Measurements from ENCODE around the gene FHIT.
"Not testable (repeated sequence)": the region's sequence is repeated elsewhere in the genome, so short reads cannot be mapped to it uniquely, and the experiment has no call there.

The FHIT gene

DNA sequence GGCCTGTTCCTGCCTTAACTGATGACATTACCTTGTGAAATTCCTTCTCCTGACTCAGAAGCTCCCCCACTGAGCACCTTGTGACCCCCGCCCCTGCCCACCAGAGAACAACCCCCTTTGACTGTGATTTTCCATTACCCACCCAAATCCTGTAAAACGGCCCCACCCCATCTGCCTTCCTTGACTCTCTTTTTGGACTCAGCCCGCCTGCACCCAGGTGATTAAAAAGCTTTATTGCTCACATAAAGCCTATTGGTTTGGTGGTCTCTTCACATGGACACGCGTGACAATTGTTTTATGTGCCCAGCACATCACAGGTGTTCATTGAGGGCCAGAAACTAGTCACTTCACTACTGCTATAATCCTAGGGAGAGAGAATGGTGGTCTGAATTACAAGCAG lies 1448.8 kb downstream of the FHIT start:
- not testable (repeated sequence) for H3K27ac ChIP-seq, H3K4me3 ChIP-seq

DNA sequence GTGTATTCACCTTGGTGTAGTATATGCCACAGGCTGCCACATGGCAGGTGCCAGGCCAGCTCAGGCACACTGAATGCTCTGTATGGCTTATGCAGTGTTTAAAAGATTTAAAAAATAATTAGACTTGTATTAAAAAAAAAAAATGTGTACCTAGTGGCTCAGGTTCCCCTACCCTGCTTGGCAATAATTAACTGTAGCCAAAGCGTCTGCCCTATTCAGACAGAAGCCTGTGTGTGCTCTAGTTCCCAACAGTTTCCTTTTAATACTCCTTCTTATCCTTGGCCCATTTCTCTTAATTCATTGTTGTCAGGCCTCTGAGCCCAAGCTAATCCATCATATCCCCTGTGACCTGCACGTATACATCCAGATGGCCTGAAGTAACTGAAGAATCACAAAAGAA lies 1449.2 kb downstream of the FHIT start:
- H3K27ac ChIP-seq: no peak overlapping the region
- no peak overlapping the region for H3K4me3 ChIP-seq

GRCh38 chr3:59800481-59800880 lies 1450.8 kb downstream of the FHIT start:
- Histone ChIP-seq H3K4me3 (no peak overlapping the region), H3K27ac (no peak overlapping the region)

GRCh38 chr3:59798372-59799086 lies 1452.7 kb downstream of the FHIT start:
- Histone ChIP-seq H3K27ac (no peak overlapping the region), H3K4me3 (no peak overlapping the region)

GRCh38 chr3:59797533-59797932 lies 1453.7 kb downstream of the FHIT start:
- no peak overlapping the region for H3K4me3 ChIP-seq

DNA sequence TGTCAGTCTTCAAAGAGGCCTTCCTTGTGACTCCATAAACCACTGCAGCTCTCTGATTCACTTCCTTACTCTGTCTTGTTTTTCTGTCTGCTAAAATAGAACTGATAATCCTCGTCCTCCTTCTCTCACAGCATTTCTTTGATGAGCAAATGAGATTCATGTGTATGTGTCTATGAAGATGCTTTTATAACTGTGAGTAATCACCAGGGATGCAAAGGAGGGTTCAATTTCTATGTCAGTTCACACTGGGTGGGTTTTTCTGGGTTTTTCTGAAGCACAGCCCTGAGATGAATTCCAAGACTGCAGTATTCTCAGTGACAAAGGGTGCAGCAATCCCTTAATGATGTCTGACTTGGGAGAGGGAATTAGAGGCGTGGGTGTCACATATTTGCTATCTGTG lies 1454.8 kb downstream of the FHIT start:
- H3K4me3 ChIP-seq: no peak overlapping the region
- peak overlapping the region in 2 of 21 experiments; percentile 18 to 45 for H3K27ac ChIP-seq

More at GRCh38 chr3:59797533-59797932, 1453.7 kb downstream of the FHIT start:
- H3K27ac ChIP-seq: no peak overlapping the region

DNA sequence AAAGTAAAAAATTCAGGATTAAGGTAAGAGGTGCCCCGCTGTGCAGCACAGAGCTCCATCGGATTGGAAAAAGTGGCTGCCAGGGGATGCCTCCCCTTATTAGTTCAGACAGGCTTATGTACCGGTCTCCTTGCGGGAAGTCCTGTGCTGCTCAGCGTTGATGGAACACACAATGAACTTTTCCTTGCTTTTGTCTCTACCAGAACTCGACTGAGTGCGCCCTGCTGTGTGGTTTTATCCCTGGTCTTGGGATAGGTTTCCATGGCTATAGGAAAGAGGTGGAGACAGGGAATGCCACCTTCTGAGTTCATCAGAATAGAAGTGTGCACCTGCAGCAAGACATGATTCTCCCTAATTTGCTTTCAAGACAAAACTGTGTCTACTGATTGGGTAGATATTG lies 1455.5 kb downstream of the FHIT start:
- Histone ChIP-seq H3K27ac (peak overlapping the region in 1 of 21 experiments; percentile 18), H3K4me3 (no peak overlapping the region)

DNA sequence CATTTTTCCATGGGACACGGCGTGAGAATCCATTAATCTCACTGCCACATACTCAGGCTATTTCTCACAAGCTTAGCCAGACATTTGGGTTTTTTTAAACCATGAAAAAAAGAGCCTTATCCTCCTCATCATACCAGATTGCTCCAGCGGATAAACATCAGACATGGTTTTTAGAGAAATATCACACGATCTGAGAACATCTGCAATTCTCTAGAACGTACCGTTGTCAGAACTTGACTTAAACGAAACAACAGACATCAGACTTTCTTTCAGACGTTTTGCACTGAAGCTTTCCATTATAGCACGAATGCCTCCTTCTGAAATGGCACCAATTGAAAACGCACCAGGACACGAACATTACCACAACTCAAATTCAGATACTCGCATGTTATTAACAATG lies 1457.3 kb downstream of the FHIT start:
- Histone ChIP-seq H3K4me3 (no peak overlapping the region), H3K27ac (no peak overlapping the region)

DNA sequence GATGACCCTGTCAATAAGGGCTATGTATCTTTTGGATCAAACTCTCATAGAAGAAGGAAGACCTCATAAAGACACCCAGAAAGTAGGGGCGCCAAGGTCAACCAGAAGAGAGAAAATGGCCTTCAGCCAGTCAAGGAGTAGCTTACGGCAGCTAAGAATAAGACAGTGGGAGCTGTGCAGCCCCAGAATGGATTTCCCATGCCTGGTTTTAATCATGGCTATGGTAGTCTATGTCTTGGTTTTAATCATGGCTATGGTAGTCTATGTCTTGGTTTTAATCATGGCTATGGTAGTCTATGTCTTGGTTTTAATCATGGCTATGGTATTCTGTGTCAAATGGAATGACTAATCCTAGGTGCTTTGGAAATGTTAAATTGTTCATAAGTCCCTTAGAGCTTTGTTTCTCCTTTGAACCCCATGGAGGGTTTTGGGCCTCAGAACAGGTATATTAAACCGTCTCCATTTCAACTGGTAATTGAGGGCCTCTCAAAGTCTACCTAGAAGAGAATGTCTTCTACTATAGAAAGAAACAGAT lies 1459.4 kb downstream of the FHIT start:
- Histone ChIP-seq H3K4me3 (no peak overlapping the region), H3K27ac (no peak overlapping the region)

- H3K4me3 ChIP-seq: no peak overlapping the region
- H3K27ac ChIP-seq: no peak overlapping the region
Measured at GRCh38 chr3:59790241-59790640, 1461.0 kb downstream of the FHIT start.

GRCh38 chr3:59788801-59789200 lies 1462.5 kb downstream of the FHIT start:
- Histone ChIP-seq H3K27ac (no peak overlapping the region), H3K4me3 (no peak overlapping the region)

- H3K27ac ChIP-seq: no peak overlapping the region
- no peak overlapping the region for H3K4me3 ChIP-seq
Measured at GRCh38 chr3:59788133-59788532, 1463.1 kb downstream of the FHIT start.

- Histone ChIP-seq H3K27ac (no peak overlapping the region), H3K4me3 (no peak overlapping the region)
Measured at GRCh38 chr3:59786374-59786773, 1464.9 kb downstream of the FHIT start.

DNA sequence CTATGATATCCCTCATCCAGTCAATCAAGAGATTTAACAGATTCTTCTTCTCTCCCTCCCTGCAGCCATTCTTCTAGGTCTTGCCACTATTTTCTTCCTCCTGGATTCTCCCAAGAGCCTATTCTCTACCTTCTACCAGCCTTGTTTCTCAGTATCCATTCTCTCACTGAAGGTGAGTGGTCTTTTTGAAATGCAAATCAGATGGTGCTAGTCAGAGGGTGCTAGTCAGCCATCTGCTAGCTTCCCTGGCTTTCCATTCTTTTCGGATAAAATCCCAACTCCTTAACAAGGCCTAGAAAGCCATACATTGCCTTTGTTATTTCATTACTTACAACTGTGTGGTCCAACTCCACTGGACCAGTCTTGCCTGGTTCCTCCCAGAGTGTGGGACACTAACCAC lies 1467.1 kb downstream of the FHIT start:
- no peak overlapping the region for H3K27ac ChIP-seq
- no peak overlapping the region for H3K4me3 ChIP-seq

- Histone ChIP-seq H3K27ac (no peak overlapping the region), H3K4me3 (no peak overlapping the region)
Measured at GRCh38 chr3:59783468-59783988, 1467.7 kb downstream of the FHIT start.

DNA sequence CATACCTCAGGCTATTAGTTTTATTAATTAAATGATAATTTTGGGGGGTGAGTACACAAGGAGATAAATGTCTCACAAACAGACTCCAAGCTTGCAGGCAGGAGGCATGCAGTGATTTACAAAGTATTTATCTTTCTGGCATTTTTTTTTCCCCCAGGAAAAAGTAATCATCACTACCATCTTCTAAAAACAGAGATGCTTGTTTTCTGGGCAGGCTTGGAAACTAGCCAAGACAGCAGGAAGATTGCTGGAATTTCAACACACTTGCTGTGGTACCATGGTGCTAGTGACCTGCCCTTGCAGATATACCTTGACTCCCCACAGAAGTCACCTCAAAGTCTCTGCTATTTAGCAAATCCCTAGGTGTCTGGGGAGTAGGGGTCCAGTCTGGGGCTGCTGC lies 1468.6 kb downstream of the FHIT start:
- Histone ChIP-seq H3K27ac (no peak overlapping the region), H3K4me3 (no peak overlapping the region)

GRCh38 chr3:59780209-59780608 lies 1471.0 kb downstream of the FHIT start:
- no peak overlapping the region for H3K27ac ChIP-seq

GRCh38 chr3:59779260-59779659 lies 1472.0 kb downstream of the FHIT start:
- Histone ChIP-seq H3K4me3 (no peak overlapping the region), H3K27ac (no peak overlapping the region)

More at GRCh38 chr3:59780209-59780608, 1471.0 kb downstream of the FHIT start:
- no peak overlapping the region for H3K4me3 ChIP-seq

DNA sequence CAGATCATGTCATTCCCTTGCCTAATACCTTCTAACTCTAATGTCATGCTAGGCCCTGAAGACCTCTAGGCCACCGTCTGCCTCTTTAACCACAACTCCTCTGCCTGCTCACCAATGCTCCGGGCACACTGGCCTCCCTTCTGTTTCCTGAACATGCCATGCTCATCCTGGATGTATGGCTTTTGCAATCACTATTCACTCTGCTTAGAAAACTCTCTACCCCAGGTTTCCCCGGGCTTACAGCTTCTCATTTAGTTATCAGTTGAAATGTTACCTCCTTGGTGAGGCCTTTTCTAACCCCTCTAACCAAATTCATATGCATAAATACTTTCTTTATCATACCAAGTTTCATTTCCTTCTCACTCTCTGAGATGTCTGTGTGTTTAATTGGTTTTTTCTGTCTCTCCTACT lies 1473.6 kb downstream of the FHIT start:
- Histone ChIP-seq H3K4me3 (no peak overlapping the region), H3K27ac (peak overlapping the region in 1 of 21 experiments; percentile 10)

GRCh38 chr3:59777066-59777465 lies 1474.2 kb downstream of the FHIT start:
- H3K4me3 ChIP-seq: no peak overlapping the region
- no peak overlapping the region for H3K27ac ChIP-seq

GRCh38 chr3:59775761-59776325 lies 1475.4 kb downstream of the FHIT start:
- H3K27ac ChIP-seq: no peak overlapping the region

More at GRCh38 chr3:59775761-59776325, 1475.4 kb downstream of the FHIT start:
- no peak overlapping the region for H3K4me3 ChIP-seq
